Cardiac muscle cell (in vitro differentiated cells and primary cell): Measurements from ENCODE around the gene STX4. TPM values are rescaled to one million over a fixed set of nuclear protein-coding genes. Genes with fewer than 3 reads are reported as not detected.

Experiments
- DNase-seq, 2 donors: peaks; one replicate each; pipeline versions ENCODE4 v3.0.0 to v3.0.0-alpha.2; 2010 to 2017; ENCODE audit warnings: low read depth in 1 of 2, low spot score in 1 of 2
- H3K27ac ChIP-seq: fragments of 200-600 bp; sonication (generic); 2 replicates; pipeline ENCODE4 v1.5.1; 2016
- H3K27me3 ChIP-seq: fragments of 200-600 bp; sonication (generic); 2 replicates; pipeline ENCODE4 v1.6.0; 2016; ENCODE audit warnings: control low read depth
- H3K36me3 ChIP-seq: fragments of 200-600 bp; sonication (generic); 2 replicates; pipeline ENCODE4 v1.5.1; 2016; ENCODE audit warnings: control low read depth
- H3K4me1 ChIP-seq: fragments of 200-600 bp; sonication (generic); 2 replicates; pipeline ENCODE4 v1.8.1; 2017; ENCODE audit warnings: low read depth, mild to moderate bottlenecking, mixed run types
- H3K4me3 ChIP-seq: fragments of 200-600 bp; sonication (generic); 2 replicates; pipeline ENCODE4 v1.5.1; 2016; ENCODE audit warnings: mild to moderate bottlenecking
- H3K9me3 ChIP-seq: fragments of 200-600 bp; sonication (generic); 2 replicates; pipeline ENCODE4 v1.5.1; 2017; ENCODE audit warnings: low read depth, mild to moderate bottlenecking, control low read depth
- CTCF ChIP-seq: IDR thresholded peaks from 2 replicates; pipeline ENCODE4 v1.5.1; 2012; ENCODE audit warnings: low read depth, mild to moderate bottlenecking, low read length
- polyA plus RNA-seq: library from polyadenylated mRNA; unstranded; fragments of >200 nt; fragmentation: Nextera tagmentation; extraction: Ambion mirVana; gene quantifications from 2 replicates; pipeline ENCODE4 v1.2.1, GENCODE V29; 2016
- total RNA-seq: library from RNA; depleted of rRNA; stranded (reverse); fragments of >200 nt; gene quantifications from 2 replicates; pipeline ENCODE4 v1.2.3, GENCODE V29; 2016

Gene STX4
- total and polyA plus RNA-seq, 2 experiments from 2014 or later: 25.3 to 53.2 TPM

GRCh38 chr16:31006086-31006385 is 27.3 kb upstream of the STX4 start:
- H3K4me1 ChIP-seq: peaks cover 6% of the 10 kb centered on the region
- TF ChIP-seq CTCF: no peak

GRCh38 chr16:31006589-31006988 is 26.8 kb upstream of the STX4 start:
- H3K9me3 ChIP-seq: no peaks in the 10 kb centered on the region
- no peaks in the 10 kb centered on the region for H3K27me3 ChIP-seq
- H3K4me3 ChIP-seq: no peak overlapping the region
- DNase-seq: no peak
- no peak overlapping the region for H3K27ac ChIP-seq
- peaks cover 6% of the 10 kb centered on the region for H3K4me1 ChIP-seq
- no peak for TF ChIP-seq CTCF
- no peaks in the 10 kb centered on the region for H3K36me3 ChIP-seq

More at GRCh38 chr16:31006086-31006385, 27.3 kb upstream of the STX4 start:
- Histone ChIP-seq H3K9me3 (no peaks in the 10 kb centered on the region), H3K27me3 (no peaks in the 10 kb centered on the region), H3K27ac (no peak overlapping the region), H3K36me3 (no peaks in the 10 kb centered on the region), H3K4me3 (no peak overlapping the region)
- no peak for DNase-seq

DNA sequence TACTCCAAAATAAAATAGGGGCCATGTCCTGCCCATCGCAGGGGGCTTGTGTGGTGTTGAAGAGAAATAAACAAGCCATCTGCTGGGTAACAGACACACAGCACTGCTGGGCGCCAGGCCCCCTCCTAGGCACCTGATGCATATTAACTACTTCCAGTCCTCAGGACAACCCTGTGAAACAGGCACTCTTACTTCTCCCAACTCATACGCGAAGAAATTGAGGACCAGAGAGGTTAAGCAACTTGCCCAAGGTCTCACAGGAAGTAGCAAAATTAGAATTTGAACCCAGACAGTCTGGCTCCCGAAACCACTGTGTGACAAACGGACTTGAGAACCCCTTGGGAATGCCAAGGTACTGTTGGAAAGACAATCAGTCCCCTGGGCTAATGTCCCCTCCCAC is 25.7 kb upstream of the STX4 start:
- H3K36me3 ChIP-seq: no peaks in the 10 kb centered on the region
- H3K9me3 ChIP-seq: no peaks in the 10 kb centered on the region
- H3K27me3 ChIP-seq: peaks cover 9% of the 10 kb centered on the region
- no peak for TF ChIP-seq CTCF
- H3K27ac ChIP-seq: no peak overlapping the region
- DNase-seq: no peak
- no peaks in the 10 kb centered on the region for H3K4me1 ChIP-seq
- no peak overlapping the region for H3K4me3 ChIP-seq

DNA sequence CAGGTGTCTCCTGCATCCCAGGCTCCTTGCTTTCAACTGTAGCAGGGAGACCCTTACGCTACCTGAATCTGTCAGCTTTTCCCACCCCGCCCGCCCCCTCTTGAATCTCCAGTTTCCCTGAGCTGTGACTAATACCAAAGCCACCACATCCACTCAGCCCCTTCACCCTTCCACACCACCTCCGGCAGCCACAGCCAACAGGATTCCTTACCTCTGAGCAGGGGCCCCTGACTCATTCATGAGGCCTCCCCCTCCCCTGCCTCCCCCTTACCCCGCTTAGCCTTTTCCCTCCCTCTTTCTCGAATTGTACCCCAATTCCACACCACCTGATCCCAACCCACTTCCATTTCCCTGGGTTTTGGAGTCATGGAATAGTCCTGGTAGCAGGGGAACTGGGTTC is 25.2 kb upstream of the STX4 start:
- no peaks in the 10 kb centered on the region for H3K4me1 ChIP-seq
- no peak for TF ChIP-seq CTCF
- no peak overlapping the region for H3K27ac ChIP-seq
- no peaks in the 10 kb centered on the region for H3K36me3 ChIP-seq
- H3K9me3 ChIP-seq: no peaks in the 10 kb centered on the region
- DNase-seq: no peak
- H3K27me3 ChIP-seq: peaks cover 11% of the 10 kb centered on the region
- H3K4me3 ChIP-seq: no peak overlapping the region

GRCh38 chr16:31008551-31008950 is 24.8 kb upstream of the STX4 start:
- Histone ChIP-seq H3K36me3 (no peaks in the 10 kb centered on the region), H3K27me3 (peaks cover 11% of the 10 kb centered on the region), H3K4me3 (no peak overlapping the region), H3K4me1 (no peaks in the 10 kb centered on the region), H3K9me3 (no peaks in the 10 kb centered on the region), H3K27ac (no peak overlapping the region)
- no peak for DNase-seq
- TF ChIP-seq CTCF: no peak

- H3K27ac ChIP-seq: no peak overlapping the region
- DNase-seq: no peak
- no peak for TF ChIP-seq CTCF
- no peaks in the 10 kb centered on the region for H3K4me1 ChIP-seq
- no peaks in the 10 kb centered on the region for H3K9me3 ChIP-seq
- H3K36me3 ChIP-seq: no peaks in the 10 kb centered on the region
- H3K4me3 ChIP-seq: no peak overlapping the region
- H3K27me3 ChIP-seq: peaks cover 11% of the 10 kb centered on the region
Measured at GRCh38 chr16:31009120-31009519, 24.2 kb upstream of the STX4 start.
